Activated CD8-positive, alpha-beta memory T cell treated with anti-CD3 and anti-CD28 coated beads for 36 hours (primary cell): ENCODE measurements around the gene ZC4H2. TPM values are rescaled to one million over a fixed set of nuclear protein-coding genes. Genes with fewer than 3 reads are reported as not detected.

ENCODE experiments used
- total RNA-seq, 2 experiments: library from RNA; stranded (reverse); gene quantifications; one replicate each; pipeline ENCODE4 v1.2.3, GENCODE V29; 2021

The ZC4H2 gene
- total RNA-seq, 2 experiments from 2014 or later = 7.2 to 8.5 TPM

Other genes with a start within 250 kb of the ZC4H2 start
- under 1 TPM; 0.40 to 0.59 TPM for gene ZC3H12B, start 58.4 kb upstream of the ZC4H2 start, total RNA-seq